Endothelial cell of umbilical vein (primary cell): ENCODE measurements around the gene ZPLD1.

Source experiments
- EZH2 ChIP-seq: IDR thresholded peaks from 2 replicates; pipeline ENCODE4 v1.6.1; 2012; ENCODE audit warnings: borderline replicate concordance, low read depth, mild to moderate bottlenecking, moderate library complexity, low read length, inconsistent platforms; ENCODE audit not compliant: severe bottlenecking
- FOS ChIP-seq: IDR thresholded peaks from 2 replicates; pipeline ENCODE4 v1.6.1; 2011; ENCODE audit warnings: mild to moderate bottlenecking, low read length, moderate library complexity, borderline replicate concordance; ENCODE audit not compliant: insufficient read depth
- GATA2 ChIP-seq: IDR thresholded peaks from 2 replicates; pipeline ENCODE4 v1.7.0; 2011; ENCODE audit warnings: low read depth, mild to moderate bottlenecking, moderate library complexity, mixed read lengths, low read length; ENCODE audit not compliant: insufficient read length, insufficient read depth
- JUN ChIP-seq: IDR thresholded peaks from 2 replicates; pipeline ENCODE4 v1.6.1; 2011; ENCODE audit warnings: borderline replicate concordance, low read depth; ENCODE audit not compliant: insufficient read length, insufficient read depth
- MYC ChIP-seq: IDR thresholded peaks from one replicate; pipeline ENCODE4 v1.6.1; 2011; ENCODE audit warnings: mild to moderate bottlenecking, low read depth, low read length
- POLR2A ChIP-seq: IDR thresholded peaks from 2 replicates; pipeline ENCODE4 v1.6.1; 2012; ENCODE audit warnings: low read depth, mild to moderate bottlenecking, control low read depth, low read length
- POLR2AphosphoS5 ChIP-seq: IDR thresholded peaks from 2 replicates; pipeline ENCODE4 v1.6.1; 2012; ENCODE audit warnings: low read depth, mild to moderate bottlenecking, control low read depth, low read length, moderate library complexity; ENCODE audit not compliant: insufficient read depth
- TF ChIP-seq, protein P1 (sequence below), 2 donors: IDR thresholded peaks; 1 replicate in 1 of 2; 2 replicates in 1 of 2; pipeline ENCODE4 v1.5.1; 2011; ENCODE audit warnings: low read length in 2 of 2, mild to moderate bottlenecking in 2 of 2, moderate library complexity in 2 of 2, control low read depth in 1 of 2, inconsistent platforms in 1 of 2, low read depth in 1 of 2; ENCODE audit not compliant: insufficient read depth in 1 of 2; ENCODE audit errors: extremely low read depth in 1 of 2
- TF ChIP-seq, protein P2 (sequence below): IDR thresholded peaks from 2 replicates; pipeline ENCODE4 v1.6.1; 2011; ENCODE audit not compliant: insufficient read depth, insufficient read length

GRCh38 chr3:102447272-102447671, 12.5 kb downstream of the ZPLD1 start:
- TF ChIP-seq FOS: no peak
- TF ChIP-seq MYC: no peak
- no peak for TF ChIP-seq EZH2
- TF ChIP-seq, protein P1, sequence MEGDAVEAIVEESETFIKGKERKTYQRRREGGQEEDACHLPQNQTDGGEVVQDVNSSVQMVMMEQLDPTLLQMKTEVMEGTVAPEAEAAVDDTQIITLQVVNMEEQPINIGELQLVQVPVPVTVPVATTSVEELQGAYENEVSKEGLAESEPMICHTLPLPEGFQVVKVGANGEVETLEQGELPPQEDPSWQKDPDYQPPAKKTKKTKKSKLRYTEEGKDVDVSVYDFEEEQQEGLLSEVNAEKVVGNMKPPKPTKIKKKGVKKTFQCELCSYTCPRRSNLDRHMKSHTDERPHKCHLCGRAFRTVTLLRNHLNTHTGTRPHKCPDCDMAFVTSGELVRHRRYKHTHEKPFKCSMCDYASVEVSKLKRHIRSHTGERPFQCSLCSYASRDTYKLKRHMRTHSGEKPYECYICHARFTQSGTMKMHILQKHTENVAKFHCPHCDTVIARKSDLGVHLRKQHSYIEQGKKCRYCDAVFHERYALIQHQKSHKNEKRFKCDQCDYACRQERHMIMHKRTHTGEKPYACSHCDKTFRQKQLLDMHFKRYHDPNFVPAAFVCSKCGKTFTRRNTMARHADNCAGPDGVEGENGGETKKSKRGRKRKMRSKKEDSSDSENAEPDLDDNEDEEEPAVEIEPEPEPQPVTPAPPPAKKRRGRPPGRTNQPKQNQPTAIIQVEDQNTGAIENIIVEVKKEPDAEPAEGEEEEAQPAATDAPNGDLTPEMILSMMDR (IDR thresholded peaks at IDR 0.05; ENCODE audit: extremely low read depth in 1 of 2, insufficient read depth in 1 of 2, low read depth in 1 of 2, low read length in 2 of 2): no peak
- no peak for TF ChIP-seq GATA2
- no peak for TF ChIP-seq POLR2AphosphoS5
- no peak for TF ChIP-seq POLR2A
- TF ChIP-seq, protein P2, sequence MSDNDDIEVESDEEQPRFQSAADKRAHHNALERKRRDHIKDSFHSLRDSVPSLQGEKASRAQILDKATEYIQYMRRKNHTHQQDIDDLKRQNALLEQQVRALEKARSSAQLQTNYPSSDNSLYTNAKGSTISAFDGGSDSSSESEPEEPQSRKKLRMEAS: no peak
- no peak for TF ChIP-seq JUN
